Inflammatory macrophage treated with lipopolysaccharide for 4 hours (primary cell): ENCODE measurements around the gene LCE1C.

Source experiments
- DNase-seq: peaks from one replicate; pipeline ENCODE4 v3.0.0-alpha.2; 2020

LCE1C gene

GRCh38 chr1:152759453-152760173, 46.8 kb downstream of the LCE1C start:
- DNase-seq: no peak

DNA sequence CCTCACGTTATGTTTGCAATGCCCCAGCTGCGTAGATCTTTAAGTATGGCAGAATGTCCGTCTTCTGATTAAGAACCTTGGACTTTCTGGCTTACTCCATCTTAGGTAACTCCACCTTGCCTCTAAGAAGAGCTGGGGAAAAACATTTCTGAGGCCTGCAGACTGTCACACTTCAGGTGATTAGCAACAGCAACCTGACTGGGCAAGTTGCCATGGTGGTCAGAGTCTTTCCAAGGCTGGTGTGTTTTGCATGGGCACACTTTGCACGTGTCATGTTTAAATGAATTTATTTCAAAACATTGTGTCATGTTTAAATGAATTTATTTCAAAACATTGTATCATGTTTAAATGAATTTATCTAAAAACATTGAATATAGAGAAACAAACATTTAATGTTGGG, 47.8 kb downstream of the LCE1C start:
- no peak for DNase-seq

DNA sequence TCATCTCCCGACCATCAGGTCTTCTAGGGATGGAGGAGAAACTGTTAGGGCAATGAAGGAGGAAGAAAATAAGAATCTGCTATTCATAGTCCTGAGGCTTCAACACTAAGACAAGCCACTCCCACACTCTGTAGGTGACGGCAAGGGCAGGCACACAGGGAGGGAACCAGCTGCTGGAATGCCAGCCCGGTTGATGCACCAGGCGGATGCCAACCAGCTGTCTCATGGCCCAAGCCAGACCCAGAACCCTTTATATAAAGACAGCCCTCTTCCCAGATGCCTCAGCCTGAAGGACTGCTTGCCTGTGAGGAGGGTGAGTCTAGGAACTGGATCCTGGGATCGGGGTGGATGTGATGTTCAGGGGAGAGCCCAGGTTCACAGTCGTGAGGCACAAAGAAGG, 48.7 kb downstream of the LCE1C start, which contains the start of gene KPRP:
Gene KPRP, plus strand, starts transcription at position 279 of the 400 bp plus-strand sequence. CDS start 1,564 bp downstream, outside the sequence.
- no peak for DNase-seq

GRCh38 chr1:152756872-152757271, 49.6 kb downstream of the LCE1C start:
- no peak for DNase-seq
